DOHH2 (cell line): ENCODE measurements around the gene IMMP2L.

Experiments
- CTCF ChIP-seq: fragments of 200-600 bp; sonication (generic); IDR thresholded peaks from one replicate; pipeline ENCODE4 v1.5.1; 2014; ENCODE audit warnings: antibody characterized with exemption, mild to moderate bottlenecking, low read depth, low read length; ENCODE audit not compliant: poor library complexity, severe bottlenecking
- EZH2phosphoT487 ChIP-seq: fragments of 200-600 bp; sonication (generic); IDR thresholded peaks from 2 replicates; pipeline ENCODE4 v1.6.1; 2017; ENCODE audit warnings: borderline replicate concordance, mild to moderate bottlenecking, antibody characterized with exemption, low read length, moderate library complexity, mixed read lengths

DNA sequence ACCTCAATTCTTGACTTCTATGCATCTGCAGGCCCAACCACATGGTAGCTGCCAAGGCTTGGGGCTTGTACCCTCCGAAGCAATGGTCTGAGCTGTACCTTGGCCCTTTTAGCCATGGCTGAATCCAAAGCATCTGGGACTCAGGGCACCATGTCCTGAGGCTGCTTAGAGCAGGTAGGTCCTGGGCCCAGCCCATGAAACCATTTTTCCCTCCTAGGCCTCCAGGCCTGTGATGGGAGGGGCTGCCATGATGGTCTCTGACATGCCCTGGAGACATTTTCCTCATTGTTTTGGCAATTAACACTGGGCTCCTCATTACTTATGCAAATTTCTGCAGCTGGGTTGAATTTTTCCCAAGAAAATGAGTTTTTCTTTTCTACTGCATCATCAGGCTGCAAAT lies 889.1 kb downstream of the IMMP2L start:
- TF ChIP-seq CTCF (no peak), EZH2phosphoT487 (no peak)
